ENCODE results near the gene HAND1. TPM values are rescaled to one million over a fixed set of nuclear protein-coding genes. Genes with fewer than 3 reads are reported as not detected.

The HAND1 gene
- total and polyA plus RNA-seq, 9 of the 15 experiments (the other 6 are each of a cell fraction or from before 2014, with no cell fraction given) = not detected

GRCh38 chr5:154498994-154499393 is 21.0 kb upstream of the HAND1 start:
- intact Hi-C loops (cut with micrococcal nuclease) (no loop called here), in situ Hi-C loops (cut with MboI) (no loop called here)
- no peak overlapping the region for H3K27ac ChIP-seq (ENCODE audit: extremely low read depth, low read depth, low read length)
- TF ChIP-seq DMBX1 (CRISPR knock-in tag; IDR thresholded peaks at IDR 0.05; ENCODE audit: borderline replicate concordance) (no peak), DACH1 (IDR thresholded peaks at IDR 0.05; ENCODE audit: partially characterized antibody) (no peak), ZNF780A (CRISPR knock-in tag; IDR thresholded peaks at IDR 0.05) (no peak), ZBED1 (IDR thresholded peaks at IDR 0.05) (no peak), ID3 (CRISPR knock-in tag; IDR thresholded peaks at IDR 0.05) (no peak), ID3 (tag; IDR thresholded peaks at IDR 0.05) (no peak), ATF1 (CRISPR knock-in tag; IDR thresholded peaks at IDR 0.05) (no peak), ATF1 (tag; IDR thresholded peaks at IDR 0.05) (no peak), TCF3 (CRISPR knock-in tag; IDR thresholded peaks at IDR 0.05) (no peak), GABPA (tag; conservative IDR thresholded peaks at IDR 0.05; ENCODE audit: low read depth) (no peak), CBX5 (IDR thresholded peaks at IDR 0.05; ENCODE audit: borderline replicate concordance, low read depth) (no peak), KDM4B (IDR thresholded peaks at IDR 0.05; ENCODE audit: borderline replicate concordance in 2 of 2, low read depth in 1 of 2) (no peak), MYNN (IDR thresholded peaks at IDR 0.05) (no peak), MYNN (CRISPR knock-in tag; IDR thresholded peaks at IDR 0.05) (no peak)
- WGBS (ENCODE audit: insufficient coverage, low coverage, missing lambda C conversion rate) = 0% methylated on average over 2 of the region's 2 CpGs
- H3K4me3 ChIP-seq = no peak overlapping the region
- no TSS peak for BruUV-seq (replicated peaks)
- no peak for ATAC-seq
- H3K27me3 ChIP-seq (ENCODE audit: control insufficient read depth in 2 of 2, insufficient read depth in 2 of 2, low read length in 2 of 2) = peaks cover 15 to 32% of the 10 kb centered on the region in 2 experiments
- H3K4me1 ChIP-seq (replicated peaks in 1 of 2; ENCODE audit: control insufficient read depth in 2 of 2, insufficient read depth in 2 of 2, low read length in 2 of 2) = no peaks in the 10 kb centered on the region
- H3K9me1 ChIP-seq (ENCODE audit: control insufficient read depth, insufficient read depth, low read length) = no peaks in the 10 kb centered on the region
- H3K9me3 ChIP-seq (replicated peaks; ENCODE audit: control insufficient read depth, insufficient read depth, low read depth, low read length) = no peaks in the 10 kb centered on the region
- FAIRE-seq = no peak
- no peak overlapping the region for H2AFZ ChIP-seq (ENCODE audit: low read depth, low read length)
- H3K79me2 ChIP-seq (ENCODE audit: control insufficient read depth, insufficient read depth, low read length) = no peaks in the 10 kb centered on the region
- CTCF ChIA-PET (ENCODE audit: low intra/inter-chr PET ratio) = no interaction called here
- H4K20me1 ChIP-seq (replicated peaks; ENCODE audit: control insufficient read depth, insufficient read depth, low read length) = peaks cover 5% of the 10 kb centered on the region; the same call in 1 of the 2 replicates
- no peak overlapping the region for H3K9ac ChIP-seq (ENCODE audit: insufficient read depth in 1 of 2, low read depth in 2 of 2, low read length in 2 of 2)
- POLR2A ChIA-PET = interaction anchor here (0.7 kb wide), 1 partner anchor 18 kb away, joined by 3 read pairs; no protein-coding TSS in a partner anchor
- no peaks in the 10 kb centered on the region for H3K36me3 ChIP-seq (ENCODE audit: control insufficient read depth, insufficient read depth, low read length)
- DNase-seq (ENCODE audit: extremely low read depth in 1 of 4, low spot score in 3 of 4) = no peak
- no peak overlapping the region for H3K4me2 ChIP-seq (ENCODE audit: insufficient read depth, low read length)
